GM12878 (cell line): ENCODE data around the gene ZSCAN18. TPM values are rescaled to one million over a fixed set of nuclear protein-coding genes. Genes with fewer than 3 reads are reported as not detected.

Experiments
- ATAC-seq: fragments of 200-7000 bp; cut with Tn5 transposase; 3 replicates; pipeline ENCODE4 v1.9.1; 2020; ENCODE audit warnings: mild to moderate bottlenecking, moderate library complexity
- BruUV-seq: library from RNA; stranded (reverse); fragments of 400-500 nt; replicated peaks from 2 replicates; lab custom pipeline; 2021; lab: Mats Ljungman, UMichigan
- CTCF ChIA-PET: fragments of 300-600 bp; sonication (Branson Sonifier 250); formaldehyde crosslinking; extraction: SDS; loops from one replicate; lab custom pipeline; 2021; ENCODE audit warnings: inconsistent platforms; lab: Yijun Ruan, JAX
- POLR2A ChIA-PET: fragments of 350-600 bp; formaldehyde crosslinking; extraction: SDS; loops from one replicate; lab custom pipeline; 2021; ENCODE audit warnings: inconsistent platforms; lab: Charles Lee
- RAD21 ChIA-PET: fragments of 300-600 bp; sonication (Branson Sonifier 250); formaldehyde crosslinking; loops from one replicate; lab custom pipeline; 2023; ENCODE audit warnings: antibody characterized with exemption; ENCODE audit not compliant: unreplicated experiment; lab: Charles Lee
- SMC1A ChIA-PET: fragments of 300-600 bp; sonication (Branson Sonifier 250); formaldehyde crosslinking; loops from one replicate; lab custom pipeline; 2023; ENCODE audit not compliant: unreplicated experiment, uncharacterized antibody; lab: Charles Lee
- DNase-seq: peaks from one replicate; pipeline ENCODE4 v3.0.0-alpha.2; 2011; ENCODE audit warnings: low read depth, low spot score
- FAIRE-seq: peaks from 3 replicates; lab custom pipeline; 2011; peaks lifted over from hg19 to GRCh38; lab: Jason Lieb, UNC
- H2AFZ ChIP-seq: 2 replicates; pipeline ENCODE4 v1.6.0; 2011; ENCODE audit warnings: low read depth, low read length, control low read depth; ENCODE audit not compliant: control insufficient read depth
- H3K27ac ChIP-seq: 2 replicates; pipeline ENCODE4 v1.5.1; 2011; ENCODE audit warnings: control low read depth; ENCODE audit not compliant: control insufficient read depth, insufficient read depth
- H3K27me3 ChIP-seq, 2 experiments: replicated peaks in 1 of 2; 2 replicates each; pipeline versions ENCODE4 v1.6.0 to v1.6.1; 2011; ENCODE audit warnings: low read length in 1 of 2; ENCODE audit not compliant: control insufficient read depth in 2 of 2, insufficient read depth in 2 of 2
- H3K36me3 ChIP-seq, 2 experiments: 2 replicates each; pipeline ENCODE4 v1.5.1; 2011; ENCODE audit warnings: low read length in 1 of 2; ENCODE audit not compliant: control insufficient read depth in 2 of 2, insufficient read depth in 2 of 2
- H3K4me1 ChIP-seq: 2 replicates; pipeline ENCODE4 v1.6.1; 2011; ENCODE audit warnings: mild to moderate bottlenecking, low read length, moderate library complexity, mixed read lengths; ENCODE audit not compliant: control insufficient read depth, insufficient read depth
- H3K4me2 ChIP-seq: 2 replicates; pipeline ENCODE4 v1.6.0; 2011; ENCODE audit warnings: control low read depth; ENCODE audit not compliant: control insufficient read depth, insufficient read depth
- H3K4me3 ChIP-seq: fragments of 200-600 bp; sonication (generic); 2 replicates; pipeline ENCODE4 v1.5.1; 2016
- H3K79me2 ChIP-seq: 2 replicates; pipeline ENCODE4 v1.6.0; 2011; ENCODE audit warnings: low read length; ENCODE audit not compliant: control insufficient read depth, insufficient read depth
- H3K9ac ChIP-seq: 2 replicates; pipeline ENCODE4 v1.8.0; 2011; ENCODE audit warnings: low read length, control low read depth, mixed read lengths; ENCODE audit not compliant: control insufficient read depth, insufficient read depth
- H3K9me3 ChIP-seq: replicated peaks from 3 replicates; pipeline ENCODE4 v1.5.1; 2011; ENCODE audit warnings: mild to moderate bottlenecking, low read length; ENCODE audit not compliant: control insufficient read depth, insufficient read depth
- H4K20me1 ChIP-seq: 2 replicates; pipeline ENCODE4 v1.6.0; 2011; ENCODE audit not compliant: control insufficient read depth, insufficient read depth
- EZH2 ChIP-seq: IDR thresholded peaks from 2 replicates; pipeline ENCODE4 v1.6.1; 2012; ENCODE audit warnings: low read depth, mild to moderate bottlenecking, control low read depth, inconsistent platforms, low read length, borderline replicate concordance; ENCODE audit not compliant: control insufficient read depth
- SP1 ChIP-seq: IDR thresholded peaks from one replicate; pipeline ENCODE4 v1.6.1; 2011; ENCODE audit warnings: low read depth, low read length
- WGBS: methylation state at CpG from one replicate; pipeline ENCODE4 v1.1.6; 2016; ENCODE audit warnings: low lambda C conversion rate; ENCODE audit not compliant: insufficient replicate concordance, insufficient coverage; ENCODE audit errors: missing lambda C conversion rate; 5-methylcytosine and 5-hydroxymethylcytosine counted together
- in situ Hi-C: fragments of 300-500 bp; cut with MboI; formaldehyde crosslinking; loops from 9 replicates; pipeline ENCODE4 v1.14.3; 2018; ENCODE audit warnings: mixed read lengths
- intact Hi-C: fragments of 100-400 bp; cut with micrococcal nuclease; formaldehyde crosslinking; loops from one replicate; pipeline ENCODE4 v1.14.2; 2022; ENCODE audit not compliant: unreplicated experiment
- polyA plus RNA-seq, 11 experiments: library from polyadenylated mRNA; depleted of rRNA in 4 of 11; unstranded in 6 of 11; stranded (reverse) in 5 of 11; fragments of >200 nt; fragmentation: Nextera tagmentation in 4 of 11; fragmentation: Illumina TruSeq in 1 of 11; extraction: Ambion mirVana in 4 of 11; extraction: Trizol in 1 of 11; gene quantifications; 1 replicate in 1 of 11; 2 replicates in 10 of 11; pipeline versions ENCODE4 v1.2.1 to v1.2.3, GENCODE V29; 2011 to 2016; ENCODE audit warnings: inconsistent platforms in 2 of 11, missing spikeins in 2 of 11, low read depth in 1 of 11
- total RNA-seq, 4 experiments: library from RNA; depleted of rRNA in 3 of 4; stranded (reverse); fragments of >200 nt in 3 of 4; fragmentation: Illumina TruSeq in 1 of 4; extraction: Trizol in 1 of 4; gene quantifications; 2 replicates each; pipeline versions ENCODE4 v1.2.1 to v1.2.3, GENCODE V29; 2013 to 2021

Gene ZSCAN18
- total and polyA plus RNA-seq, 10 of the 15 experiments (the other 5 are each of a cell fraction or from before 2014, with no cell fraction given) = 0.64 TPM; not detected in 8

DNA sequence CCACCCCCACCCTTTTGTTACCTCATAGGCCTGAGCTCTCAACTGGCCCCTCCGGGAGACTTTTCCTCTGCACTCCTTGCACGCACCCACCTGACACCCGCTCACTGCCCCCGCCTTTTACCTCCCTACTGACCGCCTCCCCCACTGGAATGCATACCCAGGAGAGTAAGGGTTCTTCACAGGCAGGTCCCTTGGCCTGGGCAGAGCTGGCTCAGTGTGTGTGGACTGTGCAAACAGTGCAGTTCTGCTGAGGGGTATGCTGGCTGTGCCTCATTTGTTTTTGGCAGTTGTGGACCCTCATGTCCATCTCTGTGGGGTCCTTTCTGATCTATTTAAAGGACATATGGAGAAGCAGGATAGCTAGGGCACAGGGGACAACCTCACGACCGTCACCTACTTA, 5.0 kb downstream of the ZSCAN18 start:
- Histone ChIP-seq H3K9me3 (peaks cover 8% of the 10 kb centered on the region; the same call in 2 of the 3 replicates), H3K27me3 (no peaks in the 10 kb centered on the region), H4K20me1 (no peaks in the 10 kb centered on the region), H3K27ac (no peak overlapping the region), H2AFZ (no peak overlapping the region), H3K36me3 (no peaks in the 10 kb centered on the region), H3K4me1 (no peaks in the 10 kb centered on the region), H3K4me3 (no peak overlapping the region), H3K4me2 (no peak overlapping the region), H3K79me2 (no peaks in the 10 kb centered on the region), H3K9ac (no peak overlapping the region)
- ChIA-PET RAD21 (no interaction called here), POLR2A (no interaction called here), CTCF (no interaction called here), SMC1A (no interaction called here)
- ATAC-seq (no peak), DNase-seq (no peak), FAIRE-seq (no peak)
- in situ Hi-C loops (no loop called here), intact Hi-C loops (no loop called here)
- TF ChIP-seq SP1 = no peak
- BruUV-seq = no TSS peak
- 73% methylated on average over 7 of the region's 7 CpGs for WGBS

DNA sequence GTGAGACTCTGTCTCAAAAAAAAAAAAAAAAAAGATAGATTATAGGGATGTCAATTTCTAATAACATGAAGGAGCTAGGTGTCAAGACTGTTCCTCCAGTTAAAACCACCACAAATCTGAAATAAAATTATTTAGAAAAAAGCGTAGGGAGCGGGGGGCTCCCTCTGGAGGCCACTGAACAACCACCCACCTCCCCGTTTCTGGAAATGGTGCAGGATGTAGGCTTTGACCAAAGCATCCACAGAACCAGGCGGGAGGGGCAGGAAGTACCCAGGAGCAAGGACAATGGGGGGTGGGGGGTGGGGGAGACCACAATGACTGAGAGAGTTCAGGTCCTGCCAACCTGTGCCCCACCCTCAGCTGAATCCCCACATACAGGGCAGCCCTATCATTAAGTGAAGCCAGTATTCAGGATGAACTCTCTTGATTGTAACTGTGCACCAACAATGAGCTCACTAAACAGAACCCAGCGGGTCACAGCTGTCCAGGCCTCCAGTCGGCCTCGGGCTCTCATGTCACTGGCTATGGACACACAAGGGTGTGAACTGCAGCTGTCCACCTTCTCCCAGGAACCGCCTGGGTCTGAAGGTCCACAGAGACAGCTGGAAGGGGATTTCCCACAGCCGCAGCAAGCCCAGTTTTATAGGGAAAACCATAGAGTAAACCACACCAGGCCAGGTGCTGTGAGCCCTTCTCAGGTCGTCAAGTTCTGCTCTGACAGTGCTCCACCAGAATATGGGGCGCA, 6.6 kb downstream of the ZSCAN18 start:
- ChIA-PET SMC1A (no interaction called here), POLR2A (no interaction called here), CTCF (no interaction called here), RAD21 (no interaction called here)
- in situ Hi-C loops (no loop called here), intact Hi-C loops (no loop called here)
- no peak for FAIRE-seq
- no peak for TF ChIP-seq EZH2
- no peaks in the 10 kb centered on the region for H3K4me1 ChIP-seq
- no peaks in the 10 kb centered on the region for H3K27me3 ChIP-seq
- H3K36me3 ChIP-seq = no peaks in the 10 kb centered on the region
- no peaks in the 10 kb centered on the region for H4K20me1 ChIP-seq
- WGBS = 51% methylated on average over 11 of the region's 11 CpGs
- H3K9ac ChIP-seq = no peak overlapping the region
- no peak overlapping the region for H3K27ac ChIP-seq
- H3K4me3 ChIP-seq = no peak overlapping the region
- peaks cover 1% of the 10 kb centered on the region; the same call in 1 of the 3 replicates for H3K9me3 ChIP-seq
- H2AFZ ChIP-seq = no peak overlapping the region
- no peaks in the 10 kb centered on the region for H3K79me2 ChIP-seq
- no peak for DNase-seq
- no peak for ATAC-seq
- H3K4me2 ChIP-seq = no peak overlapping the region
- no TSS peak for BruUV-seq
